Stomach (tissue), 9 donors: ENCODE measurements around the gene GALNT2. TPM values are rescaled to one million over a fixed set of nuclear protein-coding genes. Genes with fewer than 3 reads are reported as not detected.

Experiments
- DNase-seq, 2 donors: peaks; one replicate each; pipeline versions ENCODE4 v3.0.0 to v3.0.0-alpha.2; 2013 to 2019
- H3K27ac ChIP-seq, 5 donors: fragments of 200-600 bp in 4 of 5; sonication (generic) in 4 of 5; one replicate each; pipeline ENCODE4 v1.5.1; 2013 to 2019; ENCODE audit warnings: mild to moderate bottlenecking in 1 of 5, moderate library complexity in 1 of 5
- H3K27me3 ChIP-seq, 3 donors: fragments of 200-600 bp; sonication (generic); one replicate each; pipeline ENCODE4 v1.5.1; 2017 to 2019; ENCODE audit warnings: mixed run types in 1 of 3
- H3K36me3 ChIP-seq, 4 donors: fragments of 200-600 bp; sonication (generic); 1 replicate in 3 of 4; 2 replicates in 1 of 4; pipeline ENCODE4 v1.5.1; 2016 to 2019
- H3K4me1 ChIP-seq, 4 donors: fragments of 200-600 bp; sonication (generic); one replicate each; pipeline ENCODE4 v1.5.1; 2016 to 2019
- H3K4me3 ChIP-seq, 4 donors: fragments of 200-600 bp; sonication (generic) in 3 of 4; one replicate each; pipeline ENCODE4 v1.5.1; 2016 to 2019; ENCODE audit warnings: mild to moderate bottlenecking in 1 of 4
- H3K9me3 ChIP-seq, 4 donors: fragments of 200-600 bp; sonication (generic); one replicate each; pipeline ENCODE4 v1.5.1; 2016 to 2019
- CTCF ChIP-seq, 7 experiments: fragments of 450-650 bp in 4 of 7; fragments of 200-600 bp in 3 of 7; sonication (generic) in 3 of 7; IDR thresholded peaks; one replicate each; pipeline ENCODE4 v1.5.1; 2016 to 2019; ENCODE audit warnings: antibody characterized with exemption in 7 of 7, control low read depth in 2 of 7, mild to moderate bottlenecking in 1 of 7
- EP300 ChIP-seq: sonication (generic); formaldehyde crosslinking; IDR thresholded peaks from one replicate; pipeline ENCODE4 v1.6.1; 2017; ENCODE audit warnings: antibody characterized with exemption
- POLR2A ChIP-seq, 4 donors: fragments of 450-650 bp; IDR thresholded peaks; one replicate each; pipeline ENCODE4 v1.6.1; 2016; ENCODE audit warnings: antibody characterized with exemption in 4 of 4, control low read depth in 2 of 4, mild to moderate bottlenecking in 1 of 4, moderate library complexity in 1 of 4
- POLR2AphosphoS5 ChIP-seq, 3 donors: sonication (generic); formaldehyde crosslinking; IDR thresholded peaks; one replicate each; pipeline ENCODE4 v1.6.1; 2016; ENCODE audit warnings: antibody characterized with exemption in 3 of 3
- WGBS, 5 donors: extraction: QIAGEN DNeasy Blood & Tissue Kit in 3 of 5; methylation state at CpG; one replicate each; pipeline versions ENCODE4 v1.1.5 to v1.1.7; 2013 to 2018; 5-methylcytosine and 5-hydroxymethylcytosine counted together
- intact Hi-C: fragments of 100-400 bp; cut with DNase I; formaldehyde crosslinking; loops from one replicate; pipeline ENCODE4 v1.15.1; 2023; ENCODE audit warnings: low total_unique reads
- polyA plus RNA-seq, 3 donors: library from polyadenylated mRNA; stranded (reverse); fragments of 200-250 nt; gene quantifications; one replicate each; pipeline ENCODE4 v1.2.3, GENCODE V29; 2013
- total RNA-seq, 5 donors: library from RNA; depleted of rRNA; stranded (reverse); fragments of >200 nt; gene quantifications; one replicate each; pipeline versions ENCODE4 v1.1.0 to v1.2.3, GENCODE V29; 2014 to 2016
- donor health status: healthy with polysubstance abuse.
- donor health status: Bipolar disorder and iron deficiency.
- donor health status: healthy.

The GALNT2 gene
- total and polyA plus RNA-seq, 8 donors = 5.5 to 101 (median 43.1) TPM

- WGBS, 5 donors = 68 to 88% (median 79%) methylated on average over 10 of the region's 10 CpGs
- intact Hi-C loops = no loop called here
- no peaks in the 10 kb centered on the region for H3K27me3 ChIP-seq
- H3K4me1 ChIP-seq = peaks cover 6 to 86% (median 43%) of the 10 kb centered on the region in 4 donors
- no peak for TF ChIP-seq CTCF (IDR thresholded peaks at IDR 0.05)
- TF ChIP-seq EP300 = no peak
- no peak for TF ChIP-seq POLR2A (IDR thresholded peaks at IDR 0.05)
- no peak for TF ChIP-seq POLR2AphosphoS5 (IDR thresholded peaks at IDR 0.05)
- H3K4me3 ChIP-seq = no peak overlapping the region
- no peaks in the 10 kb centered on the region for H3K9me3 ChIP-seq
- DNase-seq = no peak
- H3K27ac ChIP-seq = peak overlapping the region in 1 of 5 donors; percentile 12
- H3K36me3 ChIP-seq = no peaks in the 10 kb centered on the region
Measured at GRCh38 chr1:230125640-230126528, 58.8 kb downstream of the GALNT2 start.

GRCh38 chr1:230126529-230127104, 59.6 kb downstream of the GALNT2 start:
- Histone ChIP-seq H3K9me3 (no peaks in the 10 kb centered on the region), H3K27me3 (no peaks in the 10 kb centered on the region), H3K4me1 (peaks cover 6 to 86% (median 39%) of the 10 kb centered on the region in 4 donors), H3K4me3 (no peak overlapping the region), H3K27ac (no peak overlapping the region), H3K36me3 (no peaks in the 10 kb centered on the region)
- intact Hi-C loops = no loop called here
- WGBS, 5 donors = 79 to 84% (median 84%) methylated on average over 15 to 16 of the region's 16 CpGs
- no peak for TF ChIP-seq CTCF (IDR thresholded peaks at IDR 0.05)
- no peak for TF ChIP-seq POLR2A (IDR thresholded peaks at IDR 0.05)
- no peak for TF ChIP-seq EP300
- TF ChIP-seq POLR2AphosphoS5 (IDR thresholded peaks at IDR 0.05) = no peak
- DNase-seq = no peak

GRCh38 chr1:230127105-230128054, 60.3 kb downstream of the GALNT2 start:
- TF ChIP-seq EP300 (no peak), POLR2AphosphoS5 (IDR thresholded peaks at IDR 0.05) (no peak), CTCF (IDR thresholded peaks at IDR 0.05) (no peak), POLR2A (IDR thresholded peaks at IDR 0.05) (no peak)
- H3K9me3 ChIP-seq = no peaks in the 10 kb centered on the region

More at GRCh38 chr1:230127105-230128054, 60.3 kb downstream of the GALNT2 start:
- no peaks in the 10 kb centered on the region for H3K36me3 ChIP-seq
- no peak overlapping the region for H3K4me3 ChIP-seq
- 88 to 90% (median 89%) methylated on average over 25 of the region's 25 CpGs for WGBS, 5 donors
- no peak overlapping the region for H3K27ac ChIP-seq
- peaks cover 6 to 88% (median 39%) of the 10 kb centered on the region in 4 donors for H3K4me1 ChIP-seq
- H3K27me3 ChIP-seq = no peaks in the 10 kb centered on the region
- intact Hi-C loops = no loop called here
- peak in 1 of 2 donors; percentile 47 for DNase-seq
